GM15510 (cell line): ENCODE results near the gene CMIP.

Experiments used
- POLR2A ChIP-seq: IDR thresholded peaks from 3 replicates; pipeline ENCODE4 v1.6.1; 2011; ENCODE audit warnings: borderline replicate concordance; ENCODE audit not compliant: insufficient read length; ENCODE audit errors: extremely low read depth

Gene CMIP

GRCh38 chr16:81486540-81487061, 42.0 kb downstream of the CMIP start:
- no peak for TF ChIP-seq POLR2A

DNA sequence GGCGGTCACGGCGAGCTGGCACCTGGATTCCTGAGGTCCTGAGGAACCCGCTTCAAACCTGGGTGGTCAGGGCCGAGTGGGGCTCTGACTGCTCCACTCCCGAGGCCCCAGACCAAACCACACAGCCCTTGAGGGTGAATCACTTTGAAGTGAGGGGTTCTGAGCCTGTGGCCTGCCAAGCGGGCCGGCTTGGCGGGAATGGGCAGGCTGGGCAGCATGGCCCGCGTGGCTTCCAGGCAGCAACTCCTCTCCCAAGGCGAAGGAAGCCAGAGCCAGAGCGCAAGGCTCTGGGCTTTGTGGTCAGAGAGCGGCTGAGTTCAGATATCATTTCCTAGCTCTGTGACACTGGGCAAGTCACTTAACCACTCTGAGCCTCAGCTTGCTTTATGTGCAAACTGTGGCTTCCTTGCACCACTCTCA, 42.7 kb downstream of the CMIP start:
- TF ChIP-seq POLR2A: no peak

DNA sequence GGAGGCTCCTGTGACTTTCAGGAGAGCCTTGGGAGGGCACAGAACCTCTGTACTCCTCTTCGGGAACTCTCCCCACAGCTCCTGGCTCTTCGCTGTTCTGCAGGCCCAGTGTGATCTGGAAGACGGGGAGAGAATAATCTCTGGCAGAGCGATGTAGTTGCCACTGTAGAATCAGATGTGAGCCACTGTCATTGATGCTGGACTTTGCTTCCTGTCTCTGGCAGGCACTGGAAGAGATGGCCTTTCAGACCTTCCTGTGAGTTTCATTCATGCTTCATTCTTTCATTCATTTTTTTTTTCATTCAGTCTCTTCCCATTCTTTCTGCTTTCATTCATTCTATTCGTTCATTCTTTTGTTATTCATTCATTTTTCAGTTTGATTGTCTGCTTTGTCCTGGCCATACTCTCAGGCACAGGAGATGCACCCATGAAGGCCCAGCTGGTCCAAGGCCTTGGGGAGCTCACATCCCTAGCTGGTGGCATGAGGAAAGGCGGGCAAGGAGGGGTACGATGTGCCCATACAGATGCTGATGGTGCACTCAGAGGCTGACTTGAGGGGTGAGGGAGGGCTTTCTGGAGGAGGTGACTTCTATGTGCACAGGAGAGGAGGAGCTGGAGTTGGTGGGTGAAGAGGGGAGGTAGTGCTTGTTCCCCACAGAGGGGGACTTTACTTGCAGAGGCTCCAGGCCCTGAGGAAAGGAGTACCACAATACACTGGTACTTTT, 44.2 kb downstream of the CMIP start:
- no peak for TF ChIP-seq POLR2A

DNA sequence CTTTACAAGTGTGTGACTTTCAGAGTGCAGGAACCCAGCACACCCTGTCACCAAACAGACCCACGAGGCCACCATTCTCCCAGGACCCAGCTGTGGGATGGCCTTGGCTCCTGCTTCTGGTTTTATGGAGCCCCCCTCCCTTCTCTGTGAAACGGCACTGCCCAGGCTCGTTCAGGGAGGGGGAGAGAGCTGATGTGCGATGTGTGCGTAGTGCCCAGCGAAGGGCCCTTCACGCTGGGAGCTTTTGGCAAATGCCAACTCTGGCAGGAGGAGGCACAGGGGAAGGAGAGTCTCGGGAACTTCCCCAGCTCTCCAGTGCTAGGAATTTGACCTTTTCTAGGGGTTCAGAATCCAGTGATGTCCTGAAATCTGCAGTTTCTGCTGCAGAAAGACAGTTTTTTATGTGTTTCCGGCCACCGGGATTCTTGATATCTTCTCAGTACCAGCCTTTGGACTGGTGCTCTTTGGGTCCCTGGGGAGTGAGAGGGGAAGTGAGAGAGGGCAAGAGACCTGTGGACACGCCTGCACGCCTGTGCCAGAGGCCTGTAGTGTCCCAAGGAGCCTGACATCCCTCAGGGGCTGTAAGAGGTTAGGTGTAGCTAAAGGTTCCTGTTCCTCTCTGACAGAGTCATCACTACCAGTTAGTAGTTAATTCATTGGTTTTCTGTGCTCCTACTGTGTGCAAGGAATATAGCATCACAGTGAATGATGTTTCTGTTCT, 45.1 kb downstream of the CMIP start:
- no peak for TF ChIP-seq POLR2A

GRCh38 chr16:81491541-81492188, 47.1 kb downstream of the CMIP start:
- no peak for TF ChIP-seq POLR2A

- no peak for TF ChIP-seq POLR2A
Measured at GRCh38 chr16:81492311-81492761, 47.7 kb downstream of the CMIP start.

GRCh38 chr16:81492965-81493754, 48.6 kb downstream of the CMIP start:
- TF ChIP-seq POLR2A: no peak

DNA sequence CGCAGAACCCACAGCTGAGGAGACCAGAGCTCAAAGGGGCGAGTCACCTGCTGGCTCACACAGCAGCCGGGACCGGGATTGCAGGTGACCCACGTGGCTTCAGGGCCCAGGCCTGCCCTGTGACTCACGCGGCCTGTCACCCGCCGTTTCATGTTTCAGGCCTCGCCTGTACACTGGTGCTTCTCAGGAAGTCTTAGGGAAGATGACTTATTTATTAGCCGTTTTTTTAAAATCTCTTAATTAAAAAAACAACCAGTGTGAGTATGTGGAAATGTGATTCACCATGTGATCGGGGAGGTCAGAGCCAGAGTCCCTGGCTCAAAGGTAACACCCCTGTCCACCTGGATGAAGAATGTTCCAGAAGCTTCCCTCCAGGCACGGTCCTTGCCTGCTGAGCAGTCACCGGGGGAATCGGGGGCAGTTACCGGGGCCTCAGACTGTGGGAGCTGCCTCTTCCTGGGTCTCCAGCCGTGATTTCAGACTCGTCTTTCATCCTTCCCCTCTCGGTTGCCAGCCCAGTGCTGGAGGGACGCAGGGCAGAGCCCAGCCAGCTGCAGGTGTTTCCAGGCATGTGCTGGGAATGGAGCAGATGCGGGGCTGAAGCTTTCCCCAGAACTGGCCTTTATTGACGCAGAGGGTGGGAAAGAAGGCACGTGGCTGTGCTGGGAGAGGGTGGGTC, 49.3 kb downstream of the CMIP start:
- TF ChIP-seq POLR2A: no peak

GRCh38 chr16:81494434-81494806, 49.8 kb downstream of the CMIP start:
- TF ChIP-seq POLR2A: no peak

DNA sequence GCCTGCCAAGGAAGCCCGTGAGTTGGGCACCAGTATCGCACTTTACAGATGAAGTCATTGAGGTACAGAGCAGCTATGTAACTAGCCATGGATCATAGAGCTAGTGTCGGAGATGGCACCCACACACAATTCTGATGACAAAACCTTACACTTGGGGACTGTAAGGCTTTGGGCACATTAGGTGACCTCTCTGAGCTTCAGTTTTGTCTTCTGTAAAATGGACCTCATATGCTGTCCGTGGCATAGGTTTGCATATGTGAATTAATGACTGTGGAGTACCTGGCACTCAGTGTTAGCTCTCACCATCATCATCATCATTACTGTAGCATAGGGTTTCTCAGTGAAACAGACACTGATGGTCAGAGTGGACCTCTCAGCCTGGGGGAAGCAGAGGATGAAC, 50.3 kb downstream of the CMIP start:
- TF ChIP-seq POLR2A: no peak

DNA sequence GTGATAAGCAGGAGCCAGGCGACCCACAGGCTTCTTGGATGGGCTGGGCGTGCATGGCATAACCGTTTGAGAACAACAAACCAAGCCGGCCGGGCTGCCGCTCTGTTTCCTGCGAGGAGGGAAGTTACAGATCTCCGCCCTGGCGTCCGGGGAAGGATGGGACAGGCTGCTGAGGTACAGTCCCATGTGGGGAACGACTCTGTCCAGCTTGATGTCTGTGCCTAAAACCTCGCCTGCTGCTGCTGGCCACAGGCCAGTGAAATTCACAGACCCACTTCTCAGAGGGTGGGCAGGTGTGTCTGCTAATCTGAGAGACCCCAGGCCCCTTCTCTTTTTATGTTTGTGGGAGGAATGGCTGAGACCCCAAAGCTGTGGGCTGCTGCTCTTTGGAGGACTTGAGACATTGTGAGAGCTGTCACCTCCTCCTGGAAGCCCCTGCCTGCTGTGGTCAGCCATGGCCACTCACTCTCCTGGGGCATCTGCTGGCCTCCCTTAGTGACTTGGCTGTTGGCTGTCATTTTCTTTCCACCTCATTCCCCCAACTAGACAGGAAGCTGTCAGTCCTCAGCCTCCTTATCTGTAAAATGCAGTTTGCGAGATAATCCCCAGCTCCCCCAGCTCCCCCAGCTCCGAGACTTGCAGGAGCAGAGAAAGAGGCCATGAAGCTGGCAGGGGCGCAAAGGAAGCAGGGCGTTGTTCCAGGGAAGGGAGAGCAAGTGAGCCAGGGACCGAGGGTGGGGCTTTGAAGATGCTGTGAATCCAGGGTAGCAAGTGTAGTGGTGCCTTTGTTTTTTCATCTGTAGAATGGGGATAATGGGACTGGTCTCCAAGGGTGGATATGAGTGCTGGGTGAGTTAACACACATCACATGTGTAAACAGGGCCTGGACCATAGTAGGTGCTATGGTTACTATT, 51.0 kb downstream of the CMIP start:
- no peak for TF ChIP-seq POLR2A

GRCh38 chr16:81496321-81496720, 51.7 kb downstream of the CMIP start:
- TF ChIP-seq POLR2A: no peak

DNA sequence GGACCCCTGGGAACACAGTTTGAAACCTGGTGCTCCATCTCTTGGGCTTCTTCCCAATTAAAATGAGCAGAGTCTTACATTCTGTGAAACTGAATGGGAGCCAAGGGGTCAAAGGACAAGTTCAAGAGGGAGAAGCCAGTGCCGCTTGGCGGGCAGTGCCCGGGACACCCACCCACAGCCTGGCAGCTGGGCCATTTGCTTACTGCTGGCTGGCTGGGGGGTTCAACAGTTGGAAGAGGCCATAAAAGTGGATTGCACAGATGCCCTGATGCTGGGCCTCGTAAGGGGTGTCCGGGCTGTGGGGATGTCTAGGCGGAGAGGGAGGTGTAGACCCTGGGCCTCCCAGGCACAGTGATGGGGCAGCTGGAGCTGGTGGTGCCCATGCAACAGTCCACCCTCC, 52.1 kb downstream of the CMIP start:
- no peak for TF ChIP-seq POLR2A
